Gastrocnemius medialis (tissue), 4 donors: ENCODE data around the gene CFAP77. TPM values are rescaled to one million over a fixed set of nuclear protein-coding genes. Genes with fewer than 3 reads are reported as not detected.

Experiments used
- ATAC-seq, 2 donors: fragments of 150-250 bp; one replicate each; pipeline ENCODE4 v1.9.1; 2016
- DNase-seq, 2 donors: peaks; one replicate each; pipeline ENCODE4 v3.0.0-alpha.2; 2019
- H3K27ac ChIP-seq, 4 donors: fragments of 200-600 bp; sonication (generic); 1 replicate in 1 of 4; 2 replicates in 3 of 4; pipeline ENCODE4 v1.5.1; 2016 to 2018; ENCODE audit warnings: mild to moderate bottlenecking in 2 of 4, moderate library complexity in 1 of 4
- H3K27me3 ChIP-seq, 3 donors: fragments of 200-600 bp; sonication (generic) in 2 of 3; 1 replicate in 1 of 3; 2 replicates in 2 of 3; pipeline versions ENCODE4 v1.5.1 to v1.6.0; 2016 to 2019; ENCODE audit warnings: mild to moderate bottlenecking in 1 of 3, moderate library complexity in 1 of 3
- H3K36me3 ChIP-seq, 2 donors: fragments of 200-600 bp; sonication (generic) in 1 of 2; one replicate each; pipeline ENCODE4 v1.5.1; 2017 to 2018
- H3K4me1 ChIP-seq, 2 donors: fragments of 200-600 bp; sonication (generic) in 1 of 2; one replicate each; pipeline ENCODE4 v1.5.1; 2016 to 2017; ENCODE audit warnings: mild to moderate bottlenecking in 2 of 2
- H3K4me3 ChIP-seq, 4 donors: fragments of 200-600 bp; sonication (generic) in 3 of 4; 1 replicate in 1 of 4; 2 replicates in 3 of 4; pipeline ENCODE4 v1.5.1; 2016 to 2019; ENCODE audit warnings: mild to moderate bottlenecking in 2 of 4
- H3K9me3 ChIP-seq, 3 donors: fragments of 200-600 bp; sonication (generic) in 2 of 3; 1 replicate in 1 of 3; 2 replicates in 2 of 3; pipeline ENCODE4 v1.5.1; 2016 to 2019
- POLR2A ChIP-seq, 2 donors: fragments of 450-650 bp; IDR thresholded peaks; one replicate each; pipeline ENCODE4 v1.6.1; 2017; ENCODE audit warnings: antibody characterized with exemption in 2 of 2, mild to moderate bottlenecking in 2 of 2, moderate library complexity in 2 of 2
- in situ Hi-C, 4 donors: fragments of 200-750 bp; cut with MboI; loops; one replicate each; pipeline versions ENCODE4 v1.15.0 to v1.8.0; 2017; ENCODE audit warnings: low sequenced_read_pairs in 4 of 4
- intact Hi-C: fragments of 100-400 bp; cut with DNase I; formaldehyde crosslinking; loops from one replicate; pipeline ENCODE4 v1.15.1; 2023; ENCODE audit warnings: low total_unique reads
- total RNA-seq, 4 donors: library from RNA; depleted of rRNA; stranded (reverse); fragments of >200 nt; gene quantifications; one replicate each; pipeline versions ENCODE4 v1.1.0 to v1.2.3, GENCODE V29; 2016
- TF ChIP-seq, protein P1 (sequence below), 5 experiments: fragments of 450-650 bp in 3 of 5; fragments of 200-600 bp in 2 of 5; sonication (generic) in 2 of 5; IDR thresholded peaks in 4 of 5; conservative IDR thresholded peaks in 1 of 5; 1 replicate in 4 of 5; 2 replicates in 1 of 5; pipeline ENCODE4 v1.5.1; 2016 to 2019; ENCODE audit warnings: antibody characterized with exemption in 5 of 5, mild to moderate bottlenecking in 3 of 5, moderate library complexity in 3 of 5

Gene CFAP77
- total RNA-seq, 4 donors from 2014 or later, result not detected

DNA sequence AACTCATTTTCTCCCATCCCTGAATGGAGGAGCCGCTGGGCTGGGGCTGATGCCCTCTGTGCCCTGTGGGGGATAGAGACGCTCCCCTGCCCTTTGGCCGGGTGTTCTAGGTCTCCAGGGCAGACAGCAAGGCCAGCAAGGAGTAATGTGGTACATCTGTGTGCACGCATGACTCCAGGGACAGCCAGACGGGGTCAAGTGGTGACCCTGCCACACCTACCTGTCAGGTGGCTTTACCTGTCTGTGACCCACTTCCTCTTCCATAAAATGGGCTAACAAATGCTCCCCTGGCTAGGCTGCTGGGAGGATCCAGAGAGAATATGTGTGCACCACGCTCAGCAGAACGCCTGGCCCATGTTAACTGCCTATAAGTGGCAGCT is 137.0 kb downstream of the CFAP77 start:
- Histone ChIP-seq H3K4me1 (no peaks in the 10 kb centered on the region), H3K9me3 (no peaks in the 10 kb centered on the region), H3K27me3 (peaks cover 21 to 23% (median 21%) of the 10 kb centered on the region in 3 donors), H3K4me3 (no peak overlapping the region), H3K27ac (no peak overlapping the region), H3K36me3 (no peaks in the 10 kb centered on the region)
- in situ Hi-C loops, result no loop called here
- TF ChIP-seq POLR2A (IDR thresholded peaks at IDR 0.05), result no peak
- TF ChIP-seq, protein P1, sequence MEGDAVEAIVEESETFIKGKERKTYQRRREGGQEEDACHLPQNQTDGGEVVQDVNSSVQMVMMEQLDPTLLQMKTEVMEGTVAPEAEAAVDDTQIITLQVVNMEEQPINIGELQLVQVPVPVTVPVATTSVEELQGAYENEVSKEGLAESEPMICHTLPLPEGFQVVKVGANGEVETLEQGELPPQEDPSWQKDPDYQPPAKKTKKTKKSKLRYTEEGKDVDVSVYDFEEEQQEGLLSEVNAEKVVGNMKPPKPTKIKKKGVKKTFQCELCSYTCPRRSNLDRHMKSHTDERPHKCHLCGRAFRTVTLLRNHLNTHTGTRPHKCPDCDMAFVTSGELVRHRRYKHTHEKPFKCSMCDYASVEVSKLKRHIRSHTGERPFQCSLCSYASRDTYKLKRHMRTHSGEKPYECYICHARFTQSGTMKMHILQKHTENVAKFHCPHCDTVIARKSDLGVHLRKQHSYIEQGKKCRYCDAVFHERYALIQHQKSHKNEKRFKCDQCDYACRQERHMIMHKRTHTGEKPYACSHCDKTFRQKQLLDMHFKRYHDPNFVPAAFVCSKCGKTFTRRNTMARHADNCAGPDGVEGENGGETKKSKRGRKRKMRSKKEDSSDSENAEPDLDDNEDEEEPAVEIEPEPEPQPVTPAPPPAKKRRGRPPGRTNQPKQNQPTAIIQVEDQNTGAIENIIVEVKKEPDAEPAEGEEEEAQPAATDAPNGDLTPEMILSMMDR (IDR thresholded peaks at IDR 0.05 in 4 of 5, conservative IDR thresholded peaks at IDR 0.05 in 1 of 5), result no peak
- DNase-seq (no peak), ATAC-seq (no peak)
- intact Hi-C loops, result no loop called here

DNA sequence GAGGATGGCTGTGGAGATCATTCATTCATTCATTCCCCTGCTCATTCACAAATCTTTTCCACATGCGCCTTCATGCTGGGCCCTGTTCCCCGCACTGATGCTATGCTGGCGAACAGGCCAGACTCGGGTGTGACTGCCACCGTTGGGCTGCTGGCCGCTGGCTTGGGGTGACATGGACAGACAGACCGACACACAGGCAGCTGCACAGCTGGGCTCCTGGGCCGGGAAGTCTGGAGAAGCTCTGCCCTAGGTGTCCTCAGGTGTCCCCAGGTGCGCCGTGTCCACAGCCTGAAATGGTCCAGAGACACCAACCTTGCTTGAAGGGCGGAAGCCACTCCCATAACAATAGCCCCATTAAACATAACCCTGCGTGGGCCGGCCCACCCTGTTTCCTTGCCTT is 137.4 kb downstream of the CFAP77 start:
- no peak for DNase-seq
- in situ Hi-C loops, result no loop called here
- Histone ChIP-seq H3K27ac (no peak overlapping the region), H3K9me3 (no peaks in the 10 kb centered on the region), H3K4me1 (no peaks in the 10 kb centered on the region), H3K36me3 (no peaks in the 10 kb centered on the region), H3K4me3 (no peak overlapping the region), H3K27me3 (peaks cover 21 to 23% (median 21%) of the 10 kb centered on the region in 3 donors)
- intact Hi-C loops, result no loop called here
- TF ChIP-seq, protein P1 (IDR thresholded peaks at IDR 0.05 in 4 of 5, conservative IDR thresholded peaks at IDR 0.05 in 1 of 5), result no peak
- TF ChIP-seq POLR2A (IDR thresholded peaks at IDR 0.05), result no peak
- ATAC-seq, result no peak

DNA sequence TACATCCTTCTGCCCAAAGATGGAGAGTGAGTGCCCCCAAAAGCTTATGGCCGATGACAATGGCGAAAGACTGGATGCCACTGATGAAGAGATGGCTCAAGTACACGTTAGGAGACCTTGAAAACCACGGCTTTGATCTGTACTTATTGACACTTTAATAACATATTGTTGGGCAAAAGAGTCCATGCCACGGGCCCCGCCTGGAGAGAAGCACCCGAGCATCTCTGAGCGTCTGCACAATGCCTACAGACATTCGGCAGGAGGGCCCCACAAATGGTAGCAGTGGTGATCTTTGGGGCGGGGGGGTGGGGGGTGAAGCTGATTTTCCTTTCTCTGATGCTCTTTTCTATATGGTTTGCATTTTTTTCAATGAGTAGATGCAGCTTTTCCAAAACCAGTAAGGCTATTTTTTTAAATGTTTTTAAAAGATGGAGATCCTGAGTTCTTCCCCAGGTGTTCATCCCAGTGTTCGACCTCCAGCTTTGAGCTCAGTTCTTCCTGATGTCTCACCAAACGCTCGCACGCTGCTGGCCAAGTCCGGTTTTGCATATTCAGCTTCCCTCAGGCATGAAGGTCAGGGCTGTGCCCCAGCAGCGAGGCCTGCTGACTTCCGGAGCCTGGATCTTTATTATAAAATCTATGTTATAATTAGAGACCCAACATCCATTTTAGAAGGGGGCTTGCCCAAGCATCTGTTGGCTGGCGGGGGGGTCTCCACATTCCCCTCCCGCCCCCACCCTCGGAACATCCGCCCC is 138.1 kb downstream of the CFAP77 start:
- no peaks in the 10 kb centered on the region for H3K36me3 ChIP-seq
- in situ Hi-C loops, result no loop called here
- no peak for DNase-seq
- TF ChIP-seq, protein P1 (IDR thresholded peaks at IDR 0.05 in 4 of 5, conservative IDR thresholded peaks at IDR 0.05 in 1 of 5), result no peak
- TF ChIP-seq POLR2A (IDR thresholded peaks at IDR 0.05), result no peak
- H3K9me3 ChIP-seq, result no peaks in the 10 kb centered on the region
- no peaks in the 10 kb centered on the region for H3K4me1 ChIP-seq
- no peak overlapping the region for H3K27ac ChIP-seq
- intact Hi-C loops, result no loop called here
- ATAC-seq, result no peak
- H3K4me3 ChIP-seq, result no peak overlapping the region
- peaks cover 21 to 24% (median 21%) of the 10 kb centered on the region in 3 donors for H3K27me3 ChIP-seq

DNA sequence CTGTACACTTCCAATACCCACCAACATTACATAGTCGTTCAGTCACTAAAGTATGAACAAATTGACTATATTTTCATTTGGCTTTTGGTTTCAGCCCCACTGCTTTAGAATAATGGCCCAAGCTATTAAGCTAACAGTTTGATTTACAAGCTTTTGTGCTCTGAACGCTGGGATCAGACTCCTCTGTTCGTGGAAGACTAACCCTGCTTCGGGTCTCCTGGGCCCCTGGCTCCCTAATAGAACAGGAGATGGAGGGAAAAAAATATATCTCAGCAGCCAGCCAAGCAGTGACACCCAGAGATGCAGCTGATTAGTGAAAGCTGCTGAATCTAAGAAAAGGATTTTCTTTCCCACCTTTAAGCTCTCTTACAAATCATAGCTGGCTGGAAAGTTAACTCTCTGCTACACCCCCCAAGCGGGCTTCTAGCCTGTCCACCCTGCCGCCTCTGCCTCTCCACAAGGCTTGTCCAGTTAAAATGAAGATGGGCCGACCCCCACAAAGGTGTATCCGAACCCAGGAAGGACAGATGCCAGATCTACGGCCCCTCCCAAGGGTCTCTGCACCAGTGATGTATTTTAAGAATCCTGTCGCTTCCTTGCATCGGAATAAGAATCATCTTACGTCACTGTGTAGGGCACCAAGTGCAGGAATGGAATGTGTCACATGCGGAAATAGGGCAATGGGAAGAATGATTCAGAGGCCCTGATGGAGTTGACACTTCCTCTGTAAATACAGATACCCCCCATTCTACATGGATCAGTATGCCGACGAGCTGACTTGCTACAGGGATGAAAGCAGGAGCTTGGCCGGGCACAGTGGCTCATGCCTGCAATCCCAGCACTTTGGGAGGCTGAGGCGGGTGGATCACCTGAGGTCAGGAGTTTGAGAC is 139.0 kb downstream of the CFAP77 start:
- ATAC-seq, result no peak
- Histone ChIP-seq H3K9me3 (no peaks in the 10 kb centered on the region), H3K4me3 (no peak overlapping the region), H3K4me1 (no peaks in the 10 kb centered on the region), H3K27ac (no peak overlapping the region), H3K36me3 (no peaks in the 10 kb centered on the region), H3K27me3 (peaks cover 21 to 33% (median 21%) of the 10 kb centered on the region in 3 donors)
- no peak for TF ChIP-seq POLR2A (IDR thresholded peaks at IDR 0.05)
- TF ChIP-seq, protein P1 (IDR thresholded peaks at IDR 0.05 in 4 of 5, conservative IDR thresholded peaks at IDR 0.05 in 1 of 5), result no peak
- intact Hi-C loops, result no loop called here
- in situ Hi-C loops, result no loop called here
- DNase-seq, result no peak
